ENCODE results near the gene NFS1.

NFS1 gene

DNA sequence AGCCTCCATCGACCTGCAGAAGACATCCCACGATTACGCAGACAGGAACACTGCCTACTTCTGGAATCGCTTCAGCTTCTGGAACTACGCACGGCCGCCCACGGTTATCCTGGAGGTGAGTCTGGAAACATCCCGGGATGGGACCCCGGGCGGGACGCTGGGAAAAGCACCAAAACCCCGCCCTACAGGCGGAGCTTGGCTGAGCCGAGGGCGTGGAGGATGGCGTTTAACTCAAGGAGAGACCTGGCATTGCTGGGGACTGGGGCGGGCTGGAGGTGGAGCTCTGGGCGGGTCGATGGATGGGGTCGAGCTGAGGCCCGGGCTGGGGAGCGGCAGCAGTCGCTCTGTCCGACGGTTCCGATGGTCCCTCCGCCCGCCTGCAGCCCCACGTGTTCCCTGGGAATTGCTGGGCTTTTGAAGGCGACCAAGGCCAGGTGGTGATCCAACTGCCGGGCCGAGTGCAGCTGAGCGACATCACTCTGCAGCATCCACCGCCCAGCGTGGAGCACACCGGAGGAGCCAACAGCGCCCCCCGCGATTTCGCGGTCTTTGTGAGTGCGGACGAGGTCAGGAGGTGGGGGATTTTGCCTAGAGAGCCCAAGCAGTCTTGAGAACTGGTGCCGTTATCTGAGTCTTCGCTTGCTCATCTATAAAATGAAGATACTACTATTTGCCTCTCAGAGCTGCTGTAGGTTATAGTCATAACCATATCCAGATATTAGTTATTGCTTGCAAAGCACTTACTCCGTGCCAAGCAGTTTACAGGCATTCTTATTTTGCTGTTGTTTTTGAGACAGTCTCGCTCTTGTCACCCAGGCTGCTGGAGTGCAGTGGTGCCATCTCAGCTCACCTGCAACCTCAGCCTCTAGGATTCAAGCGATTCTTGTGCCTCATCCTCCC lies 79.7 kb downstream of the NFS1 start:
- TF ChIP-seq, protein P1, sequence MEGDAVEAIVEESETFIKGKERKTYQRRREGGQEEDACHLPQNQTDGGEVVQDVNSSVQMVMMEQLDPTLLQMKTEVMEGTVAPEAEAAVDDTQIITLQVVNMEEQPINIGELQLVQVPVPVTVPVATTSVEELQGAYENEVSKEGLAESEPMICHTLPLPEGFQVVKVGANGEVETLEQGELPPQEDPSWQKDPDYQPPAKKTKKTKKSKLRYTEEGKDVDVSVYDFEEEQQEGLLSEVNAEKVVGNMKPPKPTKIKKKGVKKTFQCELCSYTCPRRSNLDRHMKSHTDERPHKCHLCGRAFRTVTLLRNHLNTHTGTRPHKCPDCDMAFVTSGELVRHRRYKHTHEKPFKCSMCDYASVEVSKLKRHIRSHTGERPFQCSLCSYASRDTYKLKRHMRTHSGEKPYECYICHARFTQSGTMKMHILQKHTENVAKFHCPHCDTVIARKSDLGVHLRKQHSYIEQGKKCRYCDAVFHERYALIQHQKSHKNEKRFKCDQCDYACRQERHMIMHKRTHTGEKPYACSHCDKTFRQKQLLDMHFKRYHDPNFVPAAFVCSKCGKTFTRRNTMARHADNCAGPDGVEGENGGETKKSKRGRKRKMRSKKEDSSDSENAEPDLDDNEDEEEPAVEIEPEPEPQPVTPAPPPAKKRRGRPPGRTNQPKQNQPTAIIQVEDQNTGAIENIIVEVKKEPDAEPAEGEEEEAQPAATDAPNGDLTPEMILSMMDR (IDR thresholded peaks at IDR 0.05; ENCODE audit: extremely low read depth, insufficient read depth, missing control alignments), result peak; percentile 77
- in situ Hi-C loops (cut with MboI; ENCODE audit: low pct_unique_long_range_greater_than_20kb, low sequenced_read_pairs, unreplicated experiment), result no loop called here
- DNase-seq (ENCODE audit: low spot score), result peak; percentile 80

DNA sequence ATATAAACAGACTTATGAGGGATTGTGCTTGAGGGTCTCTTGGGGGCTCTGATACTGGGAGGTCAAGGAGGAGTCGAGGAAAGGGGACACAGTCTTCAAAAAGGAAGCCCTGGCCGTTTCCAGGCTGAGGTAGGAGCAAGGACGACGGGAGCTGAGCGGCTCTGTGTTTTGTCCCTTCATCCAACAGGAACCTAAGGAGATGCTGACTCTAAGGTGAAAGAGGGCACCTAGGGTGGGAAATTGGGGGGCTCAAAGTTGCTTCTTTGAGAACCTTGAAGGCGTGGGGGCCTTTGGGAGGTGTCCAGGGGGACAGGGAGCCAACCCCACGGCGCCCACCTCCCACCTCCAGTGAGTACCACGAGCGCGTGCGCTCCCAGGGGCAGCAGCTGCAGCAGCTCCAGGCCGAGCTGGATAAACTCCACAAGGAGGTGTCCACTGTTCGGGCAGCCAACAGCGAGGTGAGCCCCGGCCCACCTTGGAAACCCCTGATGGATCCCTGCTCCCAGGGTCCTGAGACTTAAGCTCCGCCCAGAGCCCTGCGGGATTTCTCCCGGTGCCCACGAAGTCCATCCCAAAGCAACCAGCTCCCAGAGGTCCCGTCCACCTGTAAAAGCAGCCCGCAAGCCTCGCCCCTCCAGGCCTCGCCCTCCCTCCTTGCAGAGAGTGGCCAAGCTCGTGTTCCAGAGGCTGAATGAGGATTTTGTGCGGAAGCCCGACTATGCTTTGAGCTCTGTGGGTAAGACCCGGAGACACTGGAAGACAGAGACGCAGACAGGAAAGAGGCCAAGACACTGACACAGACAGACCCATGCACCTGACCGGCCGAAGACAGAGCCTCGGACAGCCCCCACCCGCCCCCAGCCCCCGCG lies 80.7 kb downstream of the NFS1 start:
- peak; percentile 50 for DNase-seq (ENCODE audit: low spot score)

More for the DNA sequence above, 80.7 kb downstream of the NFS1 start:
- TF ChIP-seq, protein P1 (IDR thresholded peaks at IDR 0.05; ENCODE audit: extremely low read depth, insufficient read depth, missing control alignments), result no peak
- in situ Hi-C loops (cut with MboI; ENCODE audit: low pct_unique_long_range_greater_than_20kb, low sequenced_read_pairs, unreplicated experiment), result no loop called here
